Measurements from ENCODE around the gene RIN2.

DNA sequence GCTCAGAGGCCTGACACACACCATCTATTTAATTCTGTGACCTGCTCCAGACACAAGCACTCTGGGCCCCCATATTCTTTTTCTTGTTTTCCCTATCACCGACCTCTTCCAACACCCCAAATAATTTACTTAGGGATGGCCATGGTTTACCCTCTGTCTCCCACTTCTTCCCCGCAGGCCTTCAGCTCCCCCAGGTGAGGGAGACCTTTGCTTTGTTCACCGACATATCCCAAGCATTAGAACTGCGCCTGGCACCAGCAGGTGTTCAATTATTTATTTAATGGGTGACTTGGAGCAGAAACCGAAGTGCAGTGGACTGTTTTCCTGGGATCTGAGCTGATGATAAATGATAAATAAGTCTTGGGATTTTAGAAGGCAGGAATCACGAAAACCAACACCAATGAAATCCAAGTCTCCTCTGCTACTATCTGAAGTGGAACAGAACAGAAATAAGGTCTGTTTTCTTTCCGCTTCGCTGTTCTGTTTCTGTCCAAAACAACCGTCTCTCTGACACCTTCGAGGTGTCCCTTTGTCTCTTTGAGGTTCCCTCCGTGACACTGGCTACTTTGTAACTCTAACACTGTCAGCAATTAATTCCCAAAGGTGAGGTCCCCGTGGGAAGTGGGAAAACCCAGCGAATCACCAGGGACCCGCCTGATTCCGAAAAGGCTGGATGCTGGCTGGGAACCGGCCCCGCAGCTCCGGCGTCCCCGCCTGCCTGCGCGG, 1.1 kb upstream of the RIN2 start:
- TF ChIP-seq, protein P1, sequence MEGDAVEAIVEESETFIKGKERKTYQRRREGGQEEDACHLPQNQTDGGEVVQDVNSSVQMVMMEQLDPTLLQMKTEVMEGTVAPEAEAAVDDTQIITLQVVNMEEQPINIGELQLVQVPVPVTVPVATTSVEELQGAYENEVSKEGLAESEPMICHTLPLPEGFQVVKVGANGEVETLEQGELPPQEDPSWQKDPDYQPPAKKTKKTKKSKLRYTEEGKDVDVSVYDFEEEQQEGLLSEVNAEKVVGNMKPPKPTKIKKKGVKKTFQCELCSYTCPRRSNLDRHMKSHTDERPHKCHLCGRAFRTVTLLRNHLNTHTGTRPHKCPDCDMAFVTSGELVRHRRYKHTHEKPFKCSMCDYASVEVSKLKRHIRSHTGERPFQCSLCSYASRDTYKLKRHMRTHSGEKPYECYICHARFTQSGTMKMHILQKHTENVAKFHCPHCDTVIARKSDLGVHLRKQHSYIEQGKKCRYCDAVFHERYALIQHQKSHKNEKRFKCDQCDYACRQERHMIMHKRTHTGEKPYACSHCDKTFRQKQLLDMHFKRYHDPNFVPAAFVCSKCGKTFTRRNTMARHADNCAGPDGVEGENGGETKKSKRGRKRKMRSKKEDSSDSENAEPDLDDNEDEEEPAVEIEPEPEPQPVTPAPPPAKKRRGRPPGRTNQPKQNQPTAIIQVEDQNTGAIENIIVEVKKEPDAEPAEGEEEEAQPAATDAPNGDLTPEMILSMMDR (IDR thresholded peaks at IDR 0.05) = no peak
- TF ChIP-seq POLR2A (IDR thresholded peaks at IDR 0.05) = no peak
